GM21447 (cell line): Measurements from ENCODE around the gene TMEM82.

Experiments
- ATAC-seq: cut with Tn5 transposase; IDR thresholded peaks from one replicate; pipeline ENCODE4 v1.9.1; 2021; ENCODE audit not compliant: unreplicated experiment

TMEM82 gene

DNA sequence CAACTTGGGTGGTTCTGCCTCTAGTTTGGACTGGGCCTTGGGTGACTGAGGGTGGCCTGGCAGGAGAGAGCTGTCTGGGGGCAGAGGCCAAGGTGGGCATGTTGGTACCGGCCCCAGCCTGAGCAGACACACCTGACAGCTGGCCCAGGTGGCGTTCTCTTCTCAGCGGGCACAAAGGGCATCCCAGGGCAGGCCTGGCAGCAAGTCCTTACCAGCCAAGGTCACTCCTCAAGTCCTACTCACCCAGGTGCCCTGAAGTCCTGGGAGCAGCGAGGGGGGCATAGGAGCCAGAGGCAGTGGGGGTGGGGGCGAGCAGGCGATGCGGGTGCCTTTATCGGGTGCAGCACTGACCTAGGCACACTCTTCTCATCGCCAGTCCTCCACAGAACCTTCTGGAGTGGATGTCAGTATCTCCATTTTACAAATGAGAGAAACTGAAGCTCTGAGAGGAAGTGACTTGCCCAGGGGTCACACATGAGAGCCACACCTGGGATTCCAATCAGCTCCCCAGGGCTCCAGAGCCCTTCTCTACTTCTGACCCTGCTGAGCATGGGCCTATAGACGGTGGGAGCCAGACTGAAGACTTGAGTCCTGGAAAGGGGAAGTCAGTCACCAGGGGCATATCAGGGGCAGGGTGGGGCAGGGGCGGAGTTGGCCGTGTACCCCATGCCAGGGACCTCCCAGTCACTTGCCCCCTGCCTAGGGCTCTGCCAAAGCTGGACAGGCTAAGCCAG lies 6.8 kb upstream of the TMEM82 start:
- no peak for ATAC-seq

DNA sequence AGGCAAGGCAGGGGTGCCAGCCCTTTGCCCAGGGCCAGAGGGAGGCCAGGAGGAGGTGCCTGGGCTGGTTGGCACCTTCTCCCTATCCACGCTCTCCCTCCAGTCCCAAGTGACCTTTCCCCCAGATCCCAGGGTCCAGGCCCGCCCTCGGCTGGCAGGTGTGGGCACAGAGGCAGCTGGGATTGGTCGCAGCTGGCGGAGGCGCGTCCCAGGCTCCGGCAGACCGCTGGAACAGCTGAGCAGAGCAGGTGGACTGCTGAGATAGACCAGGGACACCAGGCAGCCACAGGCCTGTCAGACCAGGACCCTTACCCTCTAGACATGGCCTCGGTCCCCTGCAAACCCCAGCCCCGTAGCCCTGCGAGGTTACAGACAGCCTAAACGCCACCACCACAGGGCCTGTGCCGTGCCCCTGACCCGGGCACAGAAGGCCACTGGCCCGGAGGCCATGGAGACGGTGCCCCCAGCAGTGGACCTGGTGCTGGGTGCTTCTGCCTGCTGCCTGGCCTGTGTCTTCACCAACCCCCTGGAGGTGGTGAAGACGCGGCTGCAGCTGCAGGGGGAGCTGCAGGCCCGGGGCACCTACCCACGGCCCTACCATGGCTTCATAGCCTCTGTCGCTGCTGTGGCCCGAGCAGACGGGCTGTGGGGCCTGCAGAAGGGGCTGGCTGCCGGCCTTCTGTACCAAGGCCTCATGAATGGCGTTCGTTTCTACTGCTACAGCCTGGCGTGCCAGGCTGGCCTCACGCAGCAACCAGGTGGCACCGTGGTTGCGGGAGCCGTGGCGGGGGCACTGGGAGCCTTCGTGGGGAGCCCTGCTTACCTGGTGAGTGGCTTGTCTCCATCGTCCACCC lies 6.0 kb upstream of the TMEM82 start, which contains the start of gene SLC25A34:
Gene SLC25A34 (plus strand): TSS at position 221 of the 854 bp plus-strand sequence. CDS start 228 bp downstream, at position 449.
- no peak for ATAC-seq

DNA sequence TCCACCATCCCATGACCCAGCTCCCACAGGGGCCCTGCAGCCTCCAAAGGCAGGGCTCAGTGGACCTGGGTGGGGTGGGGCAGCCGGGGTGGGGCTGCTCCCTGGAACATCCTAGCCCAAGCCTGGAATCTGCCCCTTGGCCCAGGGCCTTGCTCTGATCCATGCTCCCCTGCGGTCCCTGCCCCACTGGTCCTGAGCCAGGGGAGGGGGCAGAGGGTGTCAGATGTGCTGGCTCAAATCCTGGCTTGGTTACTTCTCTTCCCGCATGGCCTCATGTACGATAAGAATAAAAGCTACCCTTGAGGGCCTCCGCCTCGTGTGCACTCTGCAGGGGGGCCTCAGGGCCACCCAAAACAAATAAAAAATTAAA lies 5.4 kb upstream of the TMEM82 start:
- no peak for ATAC-seq

DNA sequence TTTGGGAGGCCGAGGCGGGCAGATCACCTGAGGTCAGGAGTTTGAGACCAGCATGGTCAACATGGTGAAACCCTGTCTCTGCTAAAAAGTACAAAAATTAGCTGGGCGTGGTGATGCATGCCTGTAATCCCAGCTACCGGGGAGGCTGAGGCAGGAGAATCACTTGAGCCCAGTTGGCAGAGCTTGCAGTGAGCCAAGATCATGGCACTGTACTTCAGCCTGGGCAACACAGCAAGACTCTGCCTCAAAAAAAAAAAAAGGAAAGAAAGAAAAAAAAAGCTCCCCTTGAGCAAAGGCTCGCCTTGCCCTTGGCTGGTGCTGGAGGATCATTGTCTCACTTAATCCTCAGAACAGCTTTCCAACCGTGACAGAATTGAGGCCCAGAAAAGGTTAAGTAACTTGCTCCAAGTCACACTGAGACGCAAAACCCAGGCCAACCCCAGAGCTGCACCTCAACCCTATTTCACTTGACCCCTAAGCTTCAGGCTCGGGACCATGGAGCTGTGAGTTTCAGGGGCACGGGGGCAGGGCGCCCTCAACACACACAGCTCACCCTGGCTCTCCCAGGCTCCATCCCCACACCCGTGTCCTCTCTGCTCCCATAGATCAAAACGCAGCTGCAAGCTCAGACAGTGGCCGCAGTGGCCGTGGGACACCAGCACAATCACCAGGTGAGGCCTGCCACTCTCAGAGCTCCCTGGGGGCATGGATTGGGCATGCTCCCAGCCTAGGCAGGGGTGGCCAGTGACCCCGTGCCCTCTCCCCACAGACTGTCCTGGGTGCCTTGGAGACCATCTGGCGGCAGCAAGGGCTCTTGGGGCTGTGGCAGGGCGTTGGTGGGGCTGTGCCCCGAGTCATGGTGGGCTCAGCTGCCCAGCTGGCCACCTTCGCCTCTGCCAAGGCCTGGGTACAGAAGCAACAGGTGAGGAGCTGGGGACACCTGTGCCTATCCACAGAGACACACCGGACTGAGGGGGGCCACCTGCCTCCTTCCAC lies 4.7 kb upstream of the TMEM82 start:
- ATAC-seq, result no peak

DNA sequence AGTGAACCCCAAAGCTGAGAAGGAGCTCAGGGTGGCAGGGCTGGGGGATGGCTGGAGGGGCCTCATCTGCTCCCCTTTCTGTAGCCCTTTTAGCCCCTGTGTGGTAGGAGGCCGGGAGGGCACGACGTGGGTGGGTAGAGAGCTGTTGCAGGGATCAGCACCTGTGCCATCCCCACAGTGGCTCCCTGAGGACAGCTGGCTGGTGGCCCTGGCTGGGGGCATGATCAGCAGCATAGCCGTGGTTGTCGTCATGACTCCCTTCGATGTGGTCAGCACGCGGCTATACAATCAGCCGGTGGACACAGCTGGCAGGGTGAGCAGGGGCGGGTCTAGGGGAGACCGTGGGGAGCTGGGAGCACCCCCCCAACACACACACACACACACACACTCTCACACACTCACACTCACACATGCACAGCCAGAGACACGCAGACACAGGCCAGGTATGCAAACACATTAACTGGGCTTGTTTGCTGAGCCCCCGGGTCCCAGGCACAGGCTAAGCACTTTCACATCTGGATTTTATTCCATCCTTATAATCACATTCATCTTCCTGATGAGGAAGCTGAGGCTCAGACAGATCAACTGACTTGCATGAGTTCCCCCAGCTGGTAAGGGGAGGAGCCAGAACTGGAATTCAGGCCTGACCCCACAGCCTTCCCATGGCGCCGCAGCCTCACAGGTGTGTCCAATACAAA lies 3.7 kb upstream of the TMEM82 start:
- no peak for ATAC-seq

DNA sequence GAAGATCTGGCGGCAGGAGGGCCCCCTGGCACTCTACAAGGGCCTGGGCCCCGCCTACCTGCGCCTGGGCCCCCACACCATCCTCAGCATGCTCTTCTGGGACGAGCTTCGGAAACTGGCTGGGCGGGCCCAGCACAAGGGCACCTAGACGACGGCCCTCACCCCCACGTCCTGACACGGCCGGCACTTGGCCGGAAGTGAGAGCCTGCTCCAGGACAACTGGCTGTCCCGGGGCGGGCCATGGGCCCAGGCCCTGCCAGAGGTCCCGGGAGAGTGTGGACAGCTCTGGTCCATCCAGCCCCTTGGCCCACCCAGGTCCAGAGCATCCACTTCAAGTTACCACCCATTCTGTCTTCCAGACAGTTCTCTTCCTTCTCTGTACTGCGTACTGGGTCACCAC lies 3.0 kb upstream of the TMEM82 start:
- ATAC-seq, result no peak

DNA sequence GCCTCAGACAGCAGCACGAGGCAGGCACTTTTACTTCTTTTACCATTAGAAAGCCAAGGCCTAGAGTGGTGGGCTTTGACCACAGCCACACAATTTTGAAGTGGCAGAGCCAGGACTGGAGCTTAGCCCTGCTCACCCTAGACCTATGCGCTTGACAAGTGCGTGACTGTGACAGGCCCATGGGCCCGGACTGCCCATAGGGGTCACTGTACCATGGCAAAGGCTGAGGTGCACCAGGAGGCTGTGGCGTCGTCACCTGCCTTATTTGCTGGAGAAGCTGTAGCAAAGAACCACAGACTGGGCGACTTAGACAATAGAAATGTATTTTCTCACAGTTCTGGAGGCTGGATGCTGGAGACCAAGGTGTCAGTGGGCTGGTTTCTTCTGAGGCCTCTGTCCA lies 2.6 kb upstream of the TMEM82 start:
- no peak for ATAC-seq

DNA sequence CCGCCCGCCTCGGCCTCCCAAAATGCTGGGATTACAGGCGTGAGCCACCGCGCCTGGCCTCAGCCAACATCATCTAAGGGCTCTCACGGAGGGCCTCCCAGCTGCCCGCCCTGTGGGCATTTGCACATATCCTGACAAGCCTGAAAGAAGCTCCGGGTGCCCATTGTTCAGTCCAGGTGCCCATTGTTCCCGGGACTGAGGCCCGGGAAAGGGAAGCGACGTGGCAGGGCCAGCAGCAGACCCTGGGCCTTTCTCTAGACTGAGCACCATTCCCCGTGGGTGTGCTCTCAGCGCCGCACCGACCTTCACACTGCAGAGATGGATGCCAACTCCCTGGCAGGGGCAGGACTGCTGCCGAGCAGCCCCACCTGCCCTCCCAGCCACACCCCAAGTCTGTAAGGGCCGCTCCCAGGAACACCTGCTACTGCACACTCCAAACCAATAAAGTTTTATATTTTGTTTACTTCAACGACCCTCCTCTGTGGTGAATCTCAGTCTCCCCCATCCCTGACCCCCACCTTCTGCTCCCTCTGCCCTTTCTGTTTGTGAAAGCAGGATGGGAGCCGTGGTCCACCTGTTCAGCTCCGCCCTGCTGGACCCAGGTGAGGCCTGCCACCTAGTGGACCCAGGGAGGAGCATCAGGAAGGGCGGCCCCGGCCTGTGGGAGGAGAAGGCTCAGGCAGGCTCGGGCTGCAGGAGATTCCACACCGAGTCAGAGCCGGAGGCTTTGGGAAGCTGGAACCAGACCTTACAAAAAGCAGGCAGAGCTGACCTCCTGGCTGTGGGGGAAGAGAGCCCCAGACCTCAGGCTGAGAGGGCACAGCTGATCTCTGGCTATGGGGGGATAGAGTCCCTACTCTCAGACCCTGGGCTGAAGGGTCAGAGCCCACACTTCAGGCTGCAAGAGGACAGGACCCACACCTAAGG lies 1.1 kb upstream of the TMEM82 start:
- ATAC-seq, result peak; percentile 50

DNA sequence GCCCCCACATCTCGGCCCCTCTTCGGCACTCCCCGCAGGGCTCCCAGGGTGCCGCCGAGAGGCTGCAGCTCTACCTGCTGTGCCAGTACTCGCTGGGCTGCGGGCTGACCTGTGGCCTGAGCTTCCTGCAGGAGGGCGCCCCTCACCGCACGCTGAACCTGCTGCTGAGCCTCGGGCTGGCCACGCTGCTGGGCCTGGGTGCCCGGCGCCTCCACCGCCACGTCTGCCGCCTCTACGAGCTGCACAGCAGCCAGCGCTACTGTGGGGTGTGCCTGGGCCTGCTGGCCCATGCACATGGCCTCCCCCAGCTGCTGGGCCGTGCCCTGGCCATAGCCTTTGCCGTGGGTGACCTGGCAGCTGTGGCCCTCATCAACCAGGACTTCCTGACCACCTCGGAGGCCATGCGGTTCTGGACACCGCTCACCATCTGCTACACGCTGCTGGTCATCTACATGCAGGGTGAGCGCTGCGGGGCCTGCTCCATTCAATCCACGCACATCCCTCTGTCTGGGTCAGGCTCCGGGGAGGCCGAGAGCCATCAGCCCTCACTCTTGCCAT lies 1.9 kb downstream of the TMEM82 start:
- ATAC-seq, result no peak

DNA sequence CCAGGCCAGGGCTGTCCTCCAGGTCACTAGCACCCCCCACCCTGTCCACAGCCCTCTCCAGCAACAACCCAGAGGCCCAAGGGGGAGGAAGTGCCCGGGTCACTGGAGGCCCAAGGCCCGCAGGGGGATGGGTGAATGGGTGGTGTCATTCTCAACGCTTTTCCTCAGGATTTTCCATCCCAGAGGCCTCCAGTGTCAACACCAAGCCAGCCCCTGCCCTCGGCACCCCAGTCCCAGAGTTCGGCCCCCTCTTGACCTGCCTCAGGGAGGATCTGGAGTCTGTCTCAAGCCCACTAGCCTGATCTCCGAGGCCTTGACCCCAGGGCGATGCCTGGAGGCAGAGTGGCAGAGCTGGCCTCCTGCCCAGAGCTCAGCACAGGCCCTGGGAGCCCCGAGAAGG lies 5.1 kb downstream of the TMEM82 start:
- ATAC-seq, result no peak

DNA sequence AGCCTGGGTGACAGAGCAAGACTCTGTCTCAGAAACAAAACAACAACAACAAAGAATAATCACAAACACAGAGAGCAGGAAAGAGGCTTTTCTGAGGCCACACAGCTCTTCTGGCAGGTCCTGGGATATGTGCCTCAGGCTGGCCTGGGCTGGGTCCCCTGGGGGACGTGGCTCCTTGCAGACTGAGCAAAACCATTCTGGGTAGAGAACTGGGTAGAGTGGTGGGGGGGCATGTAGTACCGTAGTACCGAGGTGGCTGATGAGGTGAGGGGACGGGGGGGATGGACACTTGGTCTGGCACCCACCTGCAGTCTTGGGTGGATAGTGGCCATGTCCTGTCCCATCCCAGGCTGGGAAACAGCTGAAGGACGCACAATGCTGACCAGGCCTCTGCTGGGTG lies 6.0 kb downstream of the TMEM82 start:
- ATAC-seq, result no peak

DNA sequence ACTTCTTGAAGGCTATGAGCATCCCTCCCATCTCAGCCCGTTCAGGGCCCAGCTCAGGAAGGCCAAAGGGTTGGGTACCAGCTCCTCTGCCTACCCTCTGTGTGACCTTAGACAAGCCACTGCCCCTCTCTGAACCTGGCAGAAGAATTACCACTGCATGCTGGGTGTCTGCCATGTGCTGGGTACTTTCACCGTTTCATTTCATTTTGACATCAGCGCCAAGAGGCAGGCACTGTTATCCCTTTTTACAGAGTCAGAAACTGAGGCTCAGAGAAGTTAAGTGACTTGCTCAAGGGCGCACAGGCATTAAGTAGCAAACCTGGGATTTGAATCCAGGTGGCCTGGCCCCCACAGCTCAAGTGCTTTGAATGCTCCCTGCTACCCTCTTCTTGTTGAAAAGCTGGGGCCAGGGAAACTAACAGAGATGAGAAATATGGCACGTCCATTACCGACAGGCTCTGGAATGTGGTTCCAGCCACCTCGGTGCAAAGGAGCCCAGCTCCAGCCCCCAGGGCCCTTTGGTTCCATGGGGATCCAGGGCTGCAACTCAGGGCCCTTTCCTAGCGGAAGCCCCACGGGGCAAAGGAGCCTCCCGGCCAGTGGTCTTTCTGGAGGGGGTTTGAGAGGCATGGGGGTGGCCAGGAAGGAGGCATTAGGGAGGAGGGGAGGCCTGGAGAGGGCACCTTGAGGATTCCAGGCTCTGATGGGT lies 6.5 kb downstream of the TMEM82 start:
- ATAC-seq, result no peak

DNA sequence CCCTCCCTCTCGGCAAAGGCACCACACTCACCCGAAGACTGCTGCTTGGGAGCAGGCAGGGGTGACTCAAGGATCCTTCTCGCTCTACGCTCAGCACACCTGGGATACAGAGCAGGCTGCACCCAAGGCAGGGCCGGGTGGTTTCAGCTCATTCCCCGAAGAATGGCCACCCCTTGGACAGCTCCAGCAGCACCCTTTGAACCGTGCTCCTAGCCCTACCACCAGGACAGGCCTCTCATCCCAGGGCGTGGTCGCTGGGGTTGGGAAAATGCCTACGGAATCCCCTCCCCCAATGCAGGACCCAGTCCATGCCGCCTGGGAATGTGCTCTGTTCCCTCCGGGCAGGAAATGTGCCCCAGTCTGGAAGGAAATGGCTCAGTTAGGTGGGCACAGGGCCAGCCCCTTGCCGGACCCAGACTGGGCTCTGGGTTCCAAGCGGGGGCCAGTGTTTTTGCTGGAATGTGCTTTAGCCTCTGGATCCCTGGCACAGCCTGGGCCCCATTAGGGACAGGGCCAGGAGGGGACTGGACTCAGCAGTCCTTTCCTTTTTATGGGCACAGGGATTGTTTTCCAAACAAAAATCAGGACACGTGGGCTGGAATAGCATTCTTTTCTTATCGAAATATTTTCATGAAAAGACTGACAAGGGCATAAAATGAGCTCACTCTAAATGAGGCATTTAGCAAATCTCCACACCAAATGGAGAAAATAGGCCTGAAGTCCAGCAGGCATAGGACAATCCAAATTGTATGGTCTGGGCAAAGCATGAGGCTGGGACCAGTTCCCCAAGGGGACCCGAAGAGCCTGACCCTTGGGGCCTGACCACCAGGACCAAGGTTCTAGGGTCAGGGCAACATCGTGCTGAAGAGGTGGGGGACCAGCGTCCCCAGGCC lies 7.3 kb downstream of the TMEM82 start:
- ATAC-seq, result no peak

DNA sequence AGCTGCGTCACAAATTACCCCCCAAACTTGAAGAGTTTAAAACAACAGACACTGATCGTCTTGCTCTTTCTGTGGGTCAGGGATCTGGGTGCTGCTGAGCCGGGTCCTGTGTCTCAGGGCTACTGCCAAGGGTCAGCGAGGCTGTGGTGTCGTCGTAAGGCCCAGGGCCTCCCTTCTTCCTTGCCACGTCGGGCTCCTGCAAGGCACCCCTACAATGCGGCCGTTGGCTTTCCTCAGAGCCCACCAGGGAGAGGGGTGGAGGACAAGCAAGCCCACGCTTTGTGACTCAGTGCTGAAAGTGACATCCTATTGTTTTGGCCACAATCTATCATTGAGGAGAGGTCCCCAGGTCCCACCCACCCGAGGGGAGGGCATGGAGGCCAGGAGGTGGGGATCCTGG lies 8.6 kb downstream of the TMEM82 start:
- ATAC-seq, result no peak

DNA sequence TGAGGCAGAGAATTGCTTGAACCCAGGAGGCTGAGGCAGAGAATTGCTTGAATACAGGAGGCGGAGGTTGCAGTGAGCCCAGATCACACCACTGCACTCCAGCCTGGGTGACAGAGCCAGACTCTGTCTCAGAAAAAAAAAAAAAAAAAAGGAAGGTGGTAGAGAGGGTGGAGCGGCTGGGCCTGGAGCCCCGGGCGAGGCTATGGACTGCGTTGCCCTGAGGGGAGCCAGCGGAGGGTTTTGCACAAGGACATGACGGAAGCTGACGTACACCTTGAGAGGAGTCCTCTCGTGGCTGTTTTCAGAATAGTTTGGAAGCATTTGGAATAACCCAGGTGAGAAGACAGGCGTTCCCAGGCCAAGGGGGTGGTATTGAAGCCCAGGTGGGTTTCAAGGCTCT lies 9.4 kb downstream of the TMEM82 start:
- ATAC-seq, result no peak

DNA sequence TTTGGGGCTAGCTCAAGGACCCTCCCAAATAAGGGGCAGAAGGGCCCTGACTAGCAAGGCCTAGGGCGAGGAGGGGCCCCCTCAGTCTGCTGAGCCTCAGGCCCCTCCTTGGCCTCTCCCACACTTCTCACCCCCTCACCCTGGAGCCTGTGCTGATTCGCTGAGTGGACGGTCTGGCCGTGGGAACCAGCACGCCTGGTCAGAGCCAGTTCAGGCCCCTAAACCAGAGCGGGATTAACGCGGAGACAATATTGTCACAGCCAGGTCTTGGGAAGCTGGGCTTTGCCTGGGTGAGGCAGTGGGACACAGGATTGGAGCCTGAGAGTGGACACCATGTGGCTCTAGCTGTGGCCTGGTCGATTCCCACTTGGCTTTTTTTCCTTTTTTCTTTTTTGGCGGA lies 11.5 kb downstream of the TMEM82 start:
- ATAC-seq, result no peak

DNA sequence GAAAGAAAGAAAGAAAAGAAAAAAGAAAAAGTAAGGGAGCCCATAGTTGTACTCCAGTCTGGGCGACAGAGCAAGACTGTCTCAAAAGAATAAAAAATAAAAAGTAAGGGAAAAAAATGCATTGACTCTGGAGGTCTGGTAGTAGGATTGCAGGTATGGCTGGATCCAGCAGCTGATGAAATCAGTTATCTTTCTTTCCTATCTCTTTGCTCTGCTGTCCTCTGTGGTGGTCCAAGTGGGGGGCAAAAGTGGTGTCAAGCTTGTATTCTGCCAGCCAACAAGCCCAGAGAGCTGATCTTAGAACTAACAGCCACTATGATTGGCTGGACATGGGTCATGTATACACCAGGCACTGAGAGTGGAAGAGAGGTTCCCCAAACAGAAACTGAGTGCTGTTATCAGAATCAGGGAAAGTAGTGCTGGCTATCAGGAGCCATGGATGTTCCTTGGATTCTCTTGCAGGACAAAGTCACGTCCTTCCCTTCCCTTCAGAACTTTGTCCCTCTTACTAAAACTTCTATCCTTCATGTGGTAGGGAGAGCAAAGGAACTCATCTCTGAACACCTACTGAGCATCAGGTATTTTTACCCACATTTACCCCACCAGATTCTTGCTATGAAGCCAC lies 12.8 kb downstream of the TMEM82 start:
- ATAC-seq, result no peak
